BJ (cell line): ENCODE data around the gene GPHN. TPM values are rescaled to one million over a fixed set of nuclear protein-coding genes. Genes with fewer than 3 reads are reported as not detected.

Source experiments
- CTCF ChIA-PET: fragments of 350-600 bp; formaldehyde crosslinking; extraction: SDS; loops from one replicate; lab custom pipeline; 2021; ENCODE audit warnings: antibody characterized with exemption, inconsistent platforms; lab: Yijun Ruan, JAX
- POLR2A ChIA-PET: fragments of 300-600 bp; sonication (Branson Sonifier 250); formaldehyde crosslinking; extraction: SDS; loops from one replicate; lab custom pipeline; 2021; ENCODE audit warnings: antibody characterized with exemption; lab: Charles Lee
- DNase-seq: peaks from one replicate; pipeline ENCODE4 v3.0.0-alpha.2; 2011; ENCODE audit warnings: low read depth
- H3K27me3 ChIP-seq: 2 replicates; pipeline ENCODE4 v1.6.0; 2011; ENCODE audit warnings: low read length; ENCODE audit not compliant: control insufficient read depth, insufficient read depth
- H3K36me3 ChIP-seq: 2 replicates; pipeline ENCODE4 v1.5.1; 2011; ENCODE audit warnings: low read length; ENCODE audit not compliant: control insufficient read depth, insufficient read depth
- H3K4me3 ChIP-seq: 2 replicates; pipeline ENCODE4 v1.5.1; 2011; ENCODE audit warnings: low read depth, mild to moderate bottlenecking, control low read depth, low read length
- polyA plus RNA-seq: library from polyadenylated mRNA; depleted of rRNA; stranded (reverse); fragments of >200 nt; gene quantifications from 2 replicates; pipeline ENCODE4 v1.2.3, GENCODE V29; 2011
- TF ChIP-seq, protein P1 (sequence below): IDR thresholded peaks from 2 replicates; pipeline ENCODE4 v1.5.1; 2011; ENCODE audit warnings: low read depth, mild to moderate bottlenecking, control low read depth, inconsistent platforms, low read length, moderate library complexity; ENCODE audit not compliant: insufficient read depth

The GPHN gene
- polyA plus RNA-seq, 1 experiment: 7.7 TPM

DNA sequence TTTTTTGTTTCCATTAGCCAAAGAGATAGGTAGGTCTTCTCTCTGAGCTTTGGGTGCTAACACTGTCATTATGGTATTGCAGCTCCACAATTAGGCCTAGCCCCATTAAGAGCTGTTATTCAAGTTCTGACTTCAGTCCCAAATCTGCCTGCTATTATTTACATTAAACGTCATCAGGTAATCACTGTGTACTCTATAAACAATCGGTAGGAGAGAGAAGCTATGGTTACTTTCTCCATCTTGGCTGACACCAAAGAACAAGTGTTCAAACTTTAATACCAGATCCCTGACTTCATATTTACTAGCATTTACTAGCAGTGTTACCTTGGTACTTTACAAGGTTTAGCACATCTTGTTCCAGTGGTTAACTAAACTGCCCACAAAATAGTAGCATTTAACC lies 376.2 kb downstream of the GPHN start:
- Histone ChIP-seq H3K4me3 (no peak overlapping the region), H3K36me3 (no peaks in the 10 kb centered on the region), H3K27me3 (no peaks in the 10 kb centered on the region)
- no peak for DNase-seq
- CTCF ChIA-PET: no interaction called here
- POLR2A ChIA-PET: no interaction called here
- TF ChIP-seq, protein P1, sequence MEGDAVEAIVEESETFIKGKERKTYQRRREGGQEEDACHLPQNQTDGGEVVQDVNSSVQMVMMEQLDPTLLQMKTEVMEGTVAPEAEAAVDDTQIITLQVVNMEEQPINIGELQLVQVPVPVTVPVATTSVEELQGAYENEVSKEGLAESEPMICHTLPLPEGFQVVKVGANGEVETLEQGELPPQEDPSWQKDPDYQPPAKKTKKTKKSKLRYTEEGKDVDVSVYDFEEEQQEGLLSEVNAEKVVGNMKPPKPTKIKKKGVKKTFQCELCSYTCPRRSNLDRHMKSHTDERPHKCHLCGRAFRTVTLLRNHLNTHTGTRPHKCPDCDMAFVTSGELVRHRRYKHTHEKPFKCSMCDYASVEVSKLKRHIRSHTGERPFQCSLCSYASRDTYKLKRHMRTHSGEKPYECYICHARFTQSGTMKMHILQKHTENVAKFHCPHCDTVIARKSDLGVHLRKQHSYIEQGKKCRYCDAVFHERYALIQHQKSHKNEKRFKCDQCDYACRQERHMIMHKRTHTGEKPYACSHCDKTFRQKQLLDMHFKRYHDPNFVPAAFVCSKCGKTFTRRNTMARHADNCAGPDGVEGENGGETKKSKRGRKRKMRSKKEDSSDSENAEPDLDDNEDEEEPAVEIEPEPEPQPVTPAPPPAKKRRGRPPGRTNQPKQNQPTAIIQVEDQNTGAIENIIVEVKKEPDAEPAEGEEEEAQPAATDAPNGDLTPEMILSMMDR: no peak

DNA sequence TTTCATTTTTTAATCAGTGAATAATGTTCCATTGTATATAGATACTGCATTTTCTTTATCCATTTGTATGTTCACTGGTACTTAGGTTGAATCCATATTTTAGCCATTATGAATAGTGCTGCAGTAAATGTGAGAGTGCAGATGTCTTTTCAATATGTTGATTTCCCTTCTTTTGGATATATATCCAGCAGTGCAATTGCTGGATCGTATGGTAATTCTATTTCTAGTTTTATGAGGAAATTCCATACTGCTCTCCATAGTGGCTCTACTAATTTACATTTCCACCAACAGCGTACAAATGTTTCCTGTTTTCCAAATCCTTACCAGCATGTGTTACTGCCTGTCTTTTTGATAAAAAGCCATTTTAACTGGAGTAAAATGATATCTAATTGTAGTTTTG lies 392.8 kb downstream of the GPHN start:
- TF ChIP-seq, protein P1: no peak

DNA sequence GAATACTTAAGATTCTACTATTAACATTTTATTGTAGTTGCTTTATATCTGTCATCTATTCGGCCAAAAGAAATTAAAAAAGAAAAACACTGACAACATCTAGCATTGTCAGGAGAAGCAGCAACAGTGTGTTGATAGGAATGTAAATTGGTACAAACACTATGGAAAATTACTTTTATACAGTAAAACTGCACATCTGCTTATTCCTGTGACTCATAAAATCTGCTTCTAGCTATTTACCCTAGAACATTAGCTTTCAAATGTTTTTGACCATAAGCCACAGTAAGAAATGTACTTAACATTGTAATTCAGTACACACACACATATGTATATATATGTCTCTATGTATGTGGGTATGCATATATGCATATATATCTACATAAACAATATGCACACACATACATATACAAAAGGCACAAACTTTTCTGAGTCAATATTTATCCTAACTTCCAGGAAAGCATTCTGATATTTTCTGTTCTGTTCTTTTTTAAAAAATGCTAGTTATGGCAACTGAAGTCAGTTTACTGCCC lies 402.4 kb downstream of the GPHN start:
- CTCF ChIA-PET: interaction anchor here (0.6 kb wide), 1 partner anchor 154 kb away, joined by 3 read pairs; no protein-coding TSS in a partner anchor
- TF ChIP-seq, protein P1: no peak

More for the DNA sequence above, 392.8 kb downstream of the GPHN start:
- CTCF ChIA-PET: no interaction called here
- Histone ChIP-seq H3K36me3 (no peaks in the 10 kb centered on the region), H3K4me3 (no peak overlapping the region), H3K27me3 (no peaks in the 10 kb centered on the region)
- POLR2A ChIA-PET: no interaction called here
- DNase-seq: no peak

GRCh38 chr14:66916421-66916820 lies 408.5 kb downstream of the GPHN start:
- TF ChIP-seq, protein P1: no peak
- no peaks in the 10 kb centered on the region for H3K36me3 ChIP-seq
- ChIA-PET CTCF (no interaction called here), POLR2A (no interaction called here)
- no peak overlapping the region for H3K4me3 ChIP-seq
- DNase-seq: no peak
- H3K27me3 ChIP-seq: no peaks in the 10 kb centered on the region

More for the DNA sequence above, 402.4 kb downstream of the GPHN start:
- POLR2A ChIA-PET: interaction anchor here (0.6 kb wide), 1 partner anchor 11 kb away, joined by 3 read pairs; no protein-coding TSS in a partner anchor
- no peak for DNase-seq
- no peaks in the 10 kb centered on the region for H3K36me3 ChIP-seq
- H3K4me3 ChIP-seq: no peak overlapping the region
- H3K27me3 ChIP-seq: no peaks in the 10 kb centered on the region

- POLR2A ChIA-PET: no interaction called here
- CTCF ChIA-PET: interaction anchor here (1.3 kb wide), 1 partner anchor 36 kb away, joined by 4 read pairs; no protein-coding TSS in a partner anchor
- DNase-seq: no peak
- Histone ChIP-seq H3K36me3 (no peaks in the 10 kb centered on the region), H3K4me3 (no peak overlapping the region), H3K27me3 (no peaks in the 10 kb centered on the region)
- TF ChIP-seq, protein P1: no peak
Measured at GRCh38 chr14:66918527-66918926, 410.6 kb downstream of the GPHN start.
